SK-N-SH (cell line): Measurements from ENCODE around the gene SLF2.

ENCODE experiments used
- FOXJ3 ChIP-seq: sonication (generic); formaldehyde crosslinking; IDR thresholded peaks from 2 replicates; pipeline ENCODE4 v1.5.1; 2020; ENCODE audit warnings: mild to moderate bottlenecking, missing genetic modification reagents
- TEAD4 ChIP-seq: IDR thresholded peaks from 2 replicates; pipeline ENCODE4 v1.4.0; 2012; ENCODE audit warnings: mild to moderate bottlenecking, borderline replicate concordance; ENCODE audit not compliant: insufficient read depth

DNA sequence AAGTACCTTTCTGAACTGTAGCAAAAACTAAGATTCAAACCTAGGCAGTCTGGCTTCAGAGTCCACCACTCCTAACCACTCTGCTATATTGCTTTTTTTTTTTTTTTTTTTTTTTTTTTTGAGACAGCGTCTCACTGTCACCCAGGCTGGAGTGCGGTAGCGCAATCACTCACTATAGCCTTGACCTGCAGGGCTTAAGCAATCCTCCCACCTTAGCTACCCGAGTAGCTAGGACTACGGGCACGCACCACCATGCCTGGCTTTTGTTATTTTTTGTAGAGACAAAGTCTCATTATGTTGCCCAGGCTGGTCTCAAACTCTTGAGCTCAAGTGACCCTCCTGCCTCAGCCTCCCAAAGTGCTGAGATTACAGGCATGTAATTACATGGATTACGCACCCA, 10.1 kb upstream of the SLF2 start:
- TF ChIP-seq TEAD4, result no peak
- TF ChIP-seq FOXJ3 (CRISPR knock-in tag), result no peak
